Type B pancreatic cell (in vitro differentiated cells): Measurements from ENCODE around the gene NKD2. TPM values are rescaled to one million over a fixed set of nuclear protein-coding genes. Genes with fewer than 3 reads are reported as not detected.

Source experiments
- DNase-seq: peaks from one replicate; pipeline ENCODE4 v3.0.0; 2021; ENCODE audit warnings: mixed read lengths; ENCODE audit not compliant: unreplicated experiment; ENCODE audit errors: extremely low spot score
- H3K27ac Mint-ChIP-seq: 2 replicates; pipeline ENCODE4 v1.8.0; 2021; ENCODE audit warnings: mild to moderate bottlenecking, mixed read lengths
- H3K27me3 Mint-ChIP-seq: 2 replicates; pipeline ENCODE4 v1.8.0; 2021; ENCODE audit warnings: mixed read lengths
- H3K36me3 Mint-ChIP-seq: 2 replicates; pipeline ENCODE4 v1.8.0; 2021; ENCODE audit warnings: mixed read lengths
- H3K4me1 Mint-ChIP-seq: one replicate; pipeline ENCODE4 v1.8.0; 2021; ENCODE audit warnings: mixed read lengths; ENCODE audit not compliant: unreplicated experiment
- H3K4me3 Mint-ChIP-seq: 2 replicates; pipeline ENCODE4 v1.8.0; 2021; ENCODE audit warnings: mild to moderate bottlenecking, mixed read lengths
- H3K9me3 Mint-ChIP-seq: 2 replicates; pipeline ENCODE4 v1.8.0; 2021; ENCODE audit warnings: mixed read lengths
- total RNA-seq: library from RNA; stranded (reverse); gene quantifications from 2 replicates; pipeline ENCODE4 v1.2.1, GENCODE V29; 2021; ENCODE audit warnings: low replicate concordance
- TF ChIP-seq, protein P1 (sequence below): fragments of 200-600 bp; sonication (generic); conservative IDR thresholded peaks from 2 replicates; pipeline ENCODE4 v1.5.0; 2021; ENCODE audit warnings: antibody characterized with exemption, mild to moderate bottlenecking

Gene NKD2
- total RNA-seq, 1 donor from 2014 or later: 24.3 TPM

DNA sequence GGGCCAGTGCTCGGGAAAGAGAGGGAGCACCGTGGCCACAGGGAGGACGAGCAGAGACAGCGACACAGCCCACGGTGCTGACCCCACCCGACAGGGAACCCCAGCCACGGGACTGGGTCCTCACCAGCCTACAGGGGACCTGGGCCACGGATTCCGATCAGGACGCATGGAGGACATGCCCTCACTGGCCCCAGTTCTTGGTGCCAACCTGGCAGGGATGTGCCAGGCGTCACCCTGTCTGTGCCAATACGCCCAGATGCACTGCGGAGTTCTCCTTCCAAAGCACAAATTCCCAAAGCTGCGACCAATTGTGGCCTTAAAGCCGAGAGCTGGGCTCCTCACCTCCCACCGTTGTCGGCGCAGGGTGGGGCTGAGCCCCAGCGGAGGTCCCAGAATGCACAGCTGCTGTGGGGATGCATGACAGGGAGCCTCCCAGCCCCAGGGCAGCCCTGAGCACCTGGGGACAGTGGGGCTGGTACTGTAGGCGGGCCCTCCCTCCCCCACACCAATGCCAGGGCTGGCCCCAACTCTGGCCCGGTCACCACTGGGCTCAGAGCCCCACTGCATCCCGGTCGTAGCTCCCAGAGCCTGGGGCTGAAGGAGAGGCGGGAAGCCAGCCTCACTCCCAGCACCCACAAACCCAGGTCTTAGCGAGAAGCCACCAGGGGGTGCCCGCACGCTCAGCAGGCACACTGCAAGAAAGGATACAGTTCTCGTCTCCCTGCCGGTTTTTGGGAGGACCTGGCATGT, 44.2 kb downstream of the NKD2 start:
- DNase-seq: no peak
- no peaks in the 10 kb centered on the region for H3K9me3 Mint-ChIP-seq
- H3K4me3 Mint-ChIP-seq: no peak overlapping the region
- TF ChIP-seq, protein P1, sequence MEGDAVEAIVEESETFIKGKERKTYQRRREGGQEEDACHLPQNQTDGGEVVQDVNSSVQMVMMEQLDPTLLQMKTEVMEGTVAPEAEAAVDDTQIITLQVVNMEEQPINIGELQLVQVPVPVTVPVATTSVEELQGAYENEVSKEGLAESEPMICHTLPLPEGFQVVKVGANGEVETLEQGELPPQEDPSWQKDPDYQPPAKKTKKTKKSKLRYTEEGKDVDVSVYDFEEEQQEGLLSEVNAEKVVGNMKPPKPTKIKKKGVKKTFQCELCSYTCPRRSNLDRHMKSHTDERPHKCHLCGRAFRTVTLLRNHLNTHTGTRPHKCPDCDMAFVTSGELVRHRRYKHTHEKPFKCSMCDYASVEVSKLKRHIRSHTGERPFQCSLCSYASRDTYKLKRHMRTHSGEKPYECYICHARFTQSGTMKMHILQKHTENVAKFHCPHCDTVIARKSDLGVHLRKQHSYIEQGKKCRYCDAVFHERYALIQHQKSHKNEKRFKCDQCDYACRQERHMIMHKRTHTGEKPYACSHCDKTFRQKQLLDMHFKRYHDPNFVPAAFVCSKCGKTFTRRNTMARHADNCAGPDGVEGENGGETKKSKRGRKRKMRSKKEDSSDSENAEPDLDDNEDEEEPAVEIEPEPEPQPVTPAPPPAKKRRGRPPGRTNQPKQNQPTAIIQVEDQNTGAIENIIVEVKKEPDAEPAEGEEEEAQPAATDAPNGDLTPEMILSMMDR: no peak
- H3K27ac Mint-ChIP-seq: no peak overlapping the region
- no peaks in the 10 kb centered on the region for H3K27me3 Mint-ChIP-seq
- H3K4me1 Mint-ChIP-seq: peaks cover 5% of the 10 kb centered on the region
- H3K36me3 Mint-ChIP-seq: peaks cover 5% of the 10 kb centered on the region

DNA sequence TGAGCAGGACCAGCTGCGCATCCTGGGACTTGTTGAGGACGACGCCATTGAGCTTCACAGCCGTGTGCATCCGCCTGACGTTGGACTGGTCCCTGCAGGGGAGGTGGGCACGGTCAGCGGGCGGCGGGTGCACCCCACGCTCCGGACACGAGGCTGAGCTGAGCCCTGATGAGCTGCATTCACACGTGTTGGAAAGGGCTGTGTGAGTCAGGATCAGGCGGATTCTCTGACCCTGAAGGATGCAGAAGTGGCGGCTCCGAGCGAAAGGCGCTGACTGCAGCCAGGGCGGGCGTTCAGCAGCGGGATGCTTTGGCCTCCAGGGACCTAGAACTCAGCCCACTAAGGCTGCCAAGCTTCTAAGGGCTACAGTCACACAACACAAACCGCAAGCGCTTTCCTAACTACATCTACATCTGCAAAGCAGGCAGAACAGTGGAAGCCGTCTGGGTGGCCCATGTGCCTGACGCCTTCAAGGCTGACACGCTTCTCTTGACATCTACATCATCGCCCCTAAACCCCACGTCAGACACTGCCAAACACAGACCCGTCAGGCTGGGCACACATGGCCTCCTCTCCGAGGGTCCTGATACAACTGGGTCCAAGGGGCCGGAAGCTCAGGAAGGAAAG, 44.9 kb downstream of the NKD2 start:
- Mint-ChIP-seq H3K36me3 (peaks cover 3% of the 10 kb centered on the region), H3K4me3 (no peak overlapping the region), H3K27ac (no peak overlapping the region), H3K27me3 (no peaks in the 10 kb centered on the region), H3K9me3 (no peaks in the 10 kb centered on the region), H3K4me1 (peaks cover 5% of the 10 kb centered on the region)
- TF ChIP-seq, protein P1: no peak
- no peak for DNase-seq

DNA sequence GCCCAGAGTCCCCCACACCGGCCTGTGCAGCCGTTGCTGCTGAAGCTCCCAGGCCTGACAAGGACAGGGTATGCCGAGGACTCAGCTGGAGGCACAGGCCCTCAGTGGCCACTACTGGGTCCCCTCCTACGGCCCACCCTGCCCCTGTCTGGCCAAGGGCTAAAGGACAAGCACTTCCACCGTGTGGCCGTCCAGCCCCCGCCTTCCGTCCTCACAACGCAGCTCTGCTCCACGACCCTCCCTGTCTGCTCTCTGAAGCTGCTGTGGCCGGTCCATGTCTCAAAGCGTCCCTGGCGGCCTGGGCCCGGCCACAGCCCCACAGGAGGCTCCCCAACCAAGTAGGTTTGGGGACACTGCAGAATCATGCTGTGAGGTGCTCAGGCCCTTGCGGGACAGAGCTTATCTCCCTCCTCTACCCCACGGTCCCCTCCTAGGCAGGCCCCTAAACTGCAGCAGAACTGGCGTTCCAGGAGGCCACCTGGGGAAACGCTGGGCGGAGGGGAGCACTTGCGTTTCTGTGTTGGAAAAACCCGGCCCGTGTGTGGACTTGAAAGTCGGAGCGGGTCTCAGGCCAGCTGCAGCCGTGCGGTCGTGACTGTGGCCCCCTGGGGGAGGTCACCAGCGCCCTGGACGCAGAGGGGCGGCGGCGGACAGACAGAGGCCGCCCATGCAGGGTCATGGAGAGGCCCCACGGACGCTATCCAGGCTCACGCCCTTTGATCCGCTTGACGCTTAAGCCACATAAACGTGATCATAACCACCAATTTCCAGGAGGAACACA, 45.6 kb downstream of the NKD2 start:
- TF ChIP-seq, protein P1: no peak
- Mint-ChIP-seq H3K4me1 (peaks cover 5% of the 10 kb centered on the region), H3K4me3 (no peak overlapping the region), H3K27ac (no peak overlapping the region), H3K27me3 (no peaks in the 10 kb centered on the region), H3K36me3 (peaks cover 3% of the 10 kb centered on the region), H3K9me3 (no peaks in the 10 kb centered on the region)
- DNase-seq: no peak

DNA sequence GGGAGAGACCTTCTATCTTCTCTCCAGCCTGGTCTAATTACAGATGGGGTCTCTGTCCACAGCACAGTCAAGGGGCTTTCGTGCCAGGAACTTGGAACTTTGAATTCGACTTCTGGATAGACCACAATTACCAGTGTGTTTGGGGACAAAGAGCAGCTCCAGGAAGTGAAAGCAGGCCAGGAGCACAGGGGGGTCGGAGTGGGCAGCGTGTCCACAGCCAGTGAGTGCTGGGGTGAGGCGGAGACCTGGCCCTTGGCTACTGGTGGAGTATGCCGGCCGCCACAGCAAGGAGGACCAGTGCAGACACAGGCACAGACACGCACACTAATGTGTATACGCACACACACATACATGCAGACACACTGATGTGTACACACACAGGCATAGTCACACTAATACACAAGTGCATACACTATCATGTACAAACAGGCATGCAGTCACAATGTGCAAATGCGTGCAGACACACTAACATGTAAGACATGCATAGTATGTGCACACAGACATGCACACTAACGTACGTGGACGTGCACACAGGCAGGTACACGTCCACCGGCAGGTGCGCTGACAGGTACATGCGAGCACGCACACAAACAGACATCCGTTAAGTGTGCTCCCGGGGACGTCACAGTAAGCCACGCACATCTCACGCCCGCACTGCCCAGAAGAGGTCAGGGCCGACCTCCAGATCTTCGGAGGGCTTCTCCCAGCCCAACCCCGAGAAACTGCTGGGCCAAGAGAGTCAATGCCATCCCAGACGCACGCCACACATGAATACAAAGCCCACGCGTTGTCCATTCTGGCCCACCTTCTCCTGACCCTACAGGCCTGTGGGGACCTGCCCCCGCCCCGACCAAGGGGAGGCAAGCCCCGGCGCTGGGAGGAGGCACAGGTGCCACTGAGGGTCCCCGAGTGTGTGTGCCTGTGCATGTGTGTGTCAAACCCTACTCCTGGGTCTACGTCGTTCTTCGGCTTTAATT, 46.5 kb downstream of the NKD2 start:
- no peaks in the 10 kb centered on the region for H3K9me3 Mint-ChIP-seq
- TF ChIP-seq, protein P1: no peak
- H3K27ac Mint-ChIP-seq: no peak overlapping the region
- peaks cover 4% of the 10 kb centered on the region for H3K4me1 Mint-ChIP-seq
- H3K4me3 Mint-ChIP-seq: no peak overlapping the region
- no peak for DNase-seq
- no peaks in the 10 kb centered on the region for H3K27me3 Mint-ChIP-seq
- peaks cover 3% of the 10 kb centered on the region for H3K36me3 Mint-ChIP-seq
